HepG2 (cell line): Measurements from ENCODE around the gene MAN1A2. TPM values are rescaled to one million over a fixed set of nuclear protein-coding genes. Genes with fewer than 3 reads are reported as not detected.

Experiments
- HNF4G ChIP-seq, 2 experiments: sonication (generic) in 1 of 2; formaldehyde crosslinking in 1 of 2; IDR thresholded peaks; 2 replicates each; pipeline versions ENCODE4 v1.4.0 to v1.6.1; 2011 to 2020; ENCODE audit warnings: borderline replicate concordance in 2 of 2, low read depth in 2 of 2, mild to moderate bottlenecking in 2 of 2, low read length in 1 of 2, missing genetic modification reagents in 1 of 2, moderate library complexity in 1 of 2
- HNRNPL ChIP-seq: fragments of 200-400 bp; formaldehyde crosslinking; IDR thresholded peaks from 2 replicates; pipeline ENCODE4 v1.6.1; 2017; ENCODE audit warnings: mild to moderate bottlenecking, low read depth, low read length
- HOXA3 ChIP-seq: sonication (generic); formaldehyde crosslinking; IDR thresholded peaks from 2 replicates; pipeline ENCODE4 v1.5.0; 2020; ENCODE audit warnings: missing genetic modification reagents
- NFATC3 ChIP-seq: sonication (generic); formaldehyde crosslinking; IDR thresholded peaks from 2 replicates; pipeline ENCODE4 v1.5.1; 2020; ENCODE audit warnings: mild to moderate bottlenecking, missing genetic modification reagents
- NR3C1 ChIP-seq: sonication (generic); formaldehyde crosslinking; IDR thresholded peaks from 2 replicates; pipeline ENCODE4 v1.4.0; 2020; ENCODE audit warnings: missing genetic modification reagents
- SNAPC2 ChIP-seq: sonication (generic); formaldehyde crosslinking; IDR thresholded peaks from 2 replicates; pipeline ENCODE4 v1.8.1; 2022; ENCODE audit warnings: mild to moderate bottlenecking, missing genetic modification reagents
- ZNF230 ChIP-seq: sonication (generic); formaldehyde crosslinking; IDR thresholded peaks from 2 replicates; pipeline ENCODE4 v1.4.0; 2020; ENCODE audit warnings: mild to moderate bottlenecking, missing genetic modification reagents
- ZNF550 ChIP-seq: sonication (generic); formaldehyde crosslinking; IDR thresholded peaks from 2 replicates; pipeline ENCODE4 v1.4.0; 2020; ENCODE audit warnings: mild to moderate bottlenecking, missing genetic modification reagents, borderline replicate concordance
- ZNF567 ChIP-seq: sonication (generic); formaldehyde crosslinking; IDR thresholded peaks from 2 replicates; pipeline ENCODE4 v1.8.1; 2023; ENCODE audit warnings: mild to moderate bottlenecking, missing genetic modification reagents, borderline replicate concordance
- polyA plus RNA-seq, 8 experiments: library from polyadenylated mRNA; depleted of rRNA in 3 of 8; stranded (reverse) in 7 of 8; unstranded in 1 of 8; fragments of >200 nt; fragmentation: Illumina TruSeq in 4 of 8; extraction: Trizol in 4 of 8; gene quantifications; 2 replicates each; pipeline versions ENCODE4 v1.2.1 to v1.2.3, GENCODE V29; 2011 to 2016; ENCODE audit warnings: low read depth in 4 of 8, missing spikeins in 1 of 8, mixed read lengths in 1 of 8; ENCODE audit not compliant: insufficient read depth in 1 of 8
- total RNA-seq, 5 experiments: library from RNA; depleted of rRNA; stranded (reverse); fragments of >200 nt; fragmentation: Illumina TruSeq; extraction: Trizol; gene quantifications; 2 replicates each; pipeline ENCODE4 v1.2.3, GENCODE V29; 2016; ENCODE audit warnings: low read depth in 1 of 5
- TF ChIP-seq, protein P1 (sequence below), 2 experiments: sonication (generic) in 1 of 2; formaldehyde crosslinking in 1 of 2; IDR thresholded peaks; 2 replicates each; pipeline versions ENCODE4 v1.6.1 to v1.9.0; 2014 to 2022; ENCODE audit warnings: antibody characterized with exemption in 1 of 2, borderline replicate concordance in 1 of 2, inconsistent platforms in 1 of 2, low read depth in 1 of 2, missing genetic modification reagents in 1 of 2
- TF ChIP-seq, protein P2 (sequence below): sonication (generic); formaldehyde crosslinking; IDR thresholded peaks from 2 replicates; pipeline ENCODE4 v1.4.0; 2020; ENCODE audit warnings: missing genetic modification reagents
- TF ChIP-seq, protein P3 (sequence below): sonication (generic); formaldehyde crosslinking; IDR thresholded peaks from 2 replicates; pipeline ENCODE4 v1.5.1; 2020; ENCODE audit warnings: missing genetic modification reagents, mild to moderate bottlenecking, borderline replicate concordance
- TF ChIP-seq, protein P4 (sequence below): IDR thresholded peaks from 2 replicates; pipeline ENCODE4 v1.6.1; 2016; ENCODE audit warnings: missing compliant biosample characterization, missing genetic modification reagents, borderline replicate concordance

The MAN1A2 gene
- total and polyA plus RNA-seq, 2 of the 13 experiments (the other 11 are each of a cell fraction or from before 2014, with no cell fraction given), result 8.0 to 19.9 TPM

DNA sequence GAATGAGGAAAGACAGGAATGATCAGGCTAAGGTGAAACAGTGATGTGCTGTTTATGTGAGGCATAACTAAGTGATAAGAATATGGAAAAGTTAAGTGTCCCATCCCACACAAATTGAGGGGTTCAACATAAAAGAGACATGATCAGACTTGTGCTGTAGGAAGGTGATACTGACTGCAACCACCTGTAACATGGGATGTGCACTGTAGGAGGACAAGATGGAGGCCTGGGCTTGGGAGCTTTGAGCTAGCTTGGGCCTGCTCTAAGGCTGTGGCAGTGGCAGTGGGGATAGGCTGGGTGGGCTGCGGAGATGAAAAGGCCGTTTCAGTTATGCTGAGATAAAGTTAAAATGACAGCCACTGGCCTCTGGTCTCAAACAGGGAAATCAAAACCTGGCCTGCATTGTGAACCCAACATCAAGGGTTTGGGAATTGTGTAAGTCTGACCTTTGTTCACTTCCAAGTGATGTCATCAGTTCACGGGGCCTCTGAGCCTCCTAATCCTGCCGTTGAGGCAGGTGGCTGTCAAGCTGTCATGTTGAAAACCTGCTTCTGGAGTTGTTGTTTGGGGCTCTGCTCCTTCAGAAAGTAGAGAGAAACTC, 177.4 kb downstream of the MAN1A2 start (continued):
- TF ChIP-seq, protein P1, sequence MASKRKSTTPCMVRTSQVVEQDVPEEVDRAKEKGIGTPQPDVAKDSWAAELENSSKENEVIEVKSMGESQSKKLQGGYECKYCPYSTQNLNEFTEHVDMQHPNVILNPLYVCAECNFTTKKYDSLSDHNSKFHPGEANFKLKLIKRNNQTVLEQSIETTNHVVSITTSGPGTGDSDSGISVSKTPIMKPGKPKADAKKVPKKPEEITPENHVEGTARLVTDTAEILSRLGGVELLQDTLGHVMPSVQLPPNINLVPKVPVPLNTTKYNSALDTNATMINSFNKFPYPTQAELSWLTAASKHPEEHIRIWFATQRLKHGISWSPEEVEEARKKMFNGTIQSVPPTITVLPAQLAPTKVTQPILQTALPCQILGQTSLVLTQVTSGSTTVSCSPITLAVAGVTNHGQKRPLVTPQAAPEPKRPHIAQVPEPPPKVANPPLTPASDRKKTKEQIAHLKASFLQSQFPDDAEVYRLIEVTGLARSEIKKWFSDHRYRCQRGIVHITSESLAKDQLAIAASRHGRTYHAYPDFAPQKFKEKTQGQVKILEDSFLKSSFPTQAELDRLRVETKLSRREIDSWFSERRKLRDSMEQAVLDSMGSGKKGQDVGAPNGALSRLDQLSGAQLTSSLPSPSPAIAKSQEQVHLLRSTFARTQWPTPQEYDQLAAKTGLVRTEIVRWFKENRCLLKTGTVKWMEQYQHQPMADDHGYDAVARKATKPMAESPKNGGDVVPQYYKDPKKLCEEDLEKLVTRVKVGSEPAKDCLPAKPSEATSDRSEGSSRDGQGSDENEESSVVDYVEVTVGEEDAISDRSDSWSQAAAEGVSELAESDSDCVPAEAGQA (IDR thresholded peaks at IDR 0.05; ENCODE audit: low read depth), result no peak
- TF ChIP-seq, protein P1 (CRISPR knock-in tag; IDR thresholded peaks at IDR 0.05; ENCODE audit: borderline replicate concordance), result no peak
- TF ChIP-seq NFATC3 (no peak), ZNF550 (CRISPR knock-in tag) (no peak), SNAPC2 (CRISPR knock-in tag) (no peak), HOXA3 (peak; percentile 70), ZNF230 (CRISPR knock-in tag) (no peak), HNF4G (IDR thresholded peaks at IDR 0.05; ENCODE audit: borderline replicate concordance, low read depth, low read length) (peak; percentile 91), HNF4G (CRISPR knock-in tag; IDR thresholded peaks at IDR 0.05; ENCODE audit: borderline replicate concordance, low read depth) (peak; percentile 81), HNRNPL (no peak), ZNF567 (no peak), NR3C1 (no peak)
- TF ChIP-seq, protein P2, sequence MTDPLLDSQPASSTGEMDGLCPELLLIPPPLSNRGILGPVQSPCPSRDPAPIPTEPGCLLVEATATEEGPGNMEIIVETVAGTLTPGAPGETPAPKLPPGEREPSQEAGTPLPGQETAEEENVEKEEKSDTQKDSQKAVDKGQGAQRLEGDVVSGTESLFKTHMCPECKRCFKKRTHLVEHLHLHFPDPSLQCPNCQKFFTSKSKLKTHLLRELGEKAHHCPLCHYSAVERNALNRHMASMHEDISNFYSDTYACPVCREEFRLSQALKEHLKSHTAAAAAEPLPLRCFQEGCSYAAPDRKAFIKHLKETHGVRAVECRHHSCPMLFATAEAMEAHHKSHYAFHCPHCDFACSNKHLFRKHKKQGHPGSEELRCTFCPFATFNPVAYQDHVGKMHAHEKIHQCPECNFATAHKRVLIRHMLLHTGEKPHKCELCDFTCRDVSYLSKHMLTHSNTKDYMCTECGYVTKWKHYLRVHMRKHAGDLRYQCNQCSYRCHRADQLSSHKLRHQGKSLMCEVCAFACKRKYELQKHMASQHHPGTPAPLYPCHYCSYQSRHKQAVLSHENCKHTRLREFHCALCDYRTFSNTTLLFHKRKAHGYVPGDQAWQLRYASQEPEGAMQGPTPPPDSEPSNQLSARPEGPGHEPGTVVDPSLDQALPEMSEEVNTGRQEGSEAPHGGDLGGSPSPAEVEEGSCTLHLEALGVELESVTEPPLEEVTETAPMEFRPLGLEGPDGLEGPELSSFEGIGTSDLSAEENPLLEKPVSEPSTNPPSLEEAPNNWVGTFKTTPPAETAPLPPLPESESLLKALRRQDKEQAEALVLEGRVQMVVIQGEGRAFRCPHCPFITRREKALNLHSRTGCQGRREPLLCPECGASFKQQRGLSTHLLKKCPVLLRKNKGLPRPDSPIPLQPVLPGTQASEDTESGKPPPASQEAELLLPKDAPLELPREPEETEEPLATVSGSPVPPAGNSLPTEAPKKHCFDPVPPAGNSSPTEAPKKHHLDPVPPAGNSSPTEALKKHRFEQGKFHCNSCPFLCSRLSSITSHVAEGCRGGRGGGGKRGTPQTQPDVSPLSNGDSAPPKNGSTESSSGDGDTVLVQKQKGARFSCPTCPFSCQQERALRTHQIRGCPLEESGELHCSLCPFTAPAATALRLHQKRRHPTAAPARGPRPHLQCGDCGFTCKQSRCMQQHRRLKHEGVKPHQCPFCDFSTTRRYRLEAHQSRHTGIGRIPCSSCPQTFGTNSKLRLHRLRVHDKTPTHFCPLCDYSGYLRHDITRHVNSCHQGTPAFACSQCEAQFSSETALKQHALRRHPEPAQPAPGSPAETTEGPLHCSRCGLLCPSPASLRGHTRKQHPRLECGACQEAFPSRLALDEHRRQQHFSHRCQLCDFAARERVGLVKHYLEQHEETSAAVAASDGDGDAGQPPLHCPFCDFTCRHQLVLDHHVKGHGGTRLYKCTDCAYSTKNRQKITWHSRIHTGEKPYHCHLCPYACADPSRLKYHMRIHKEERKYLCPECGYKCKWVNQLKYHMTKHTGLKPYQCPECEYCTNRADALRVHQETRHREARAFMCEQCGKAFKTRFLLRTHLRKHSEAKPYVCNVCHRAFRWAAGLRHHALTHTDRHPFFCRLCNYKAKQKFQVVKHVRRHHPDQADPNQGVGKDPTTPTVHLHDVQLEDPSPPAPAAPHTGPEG (CRISPR knock-in tag), result no peak
- TF ChIP-seq, protein P3, sequence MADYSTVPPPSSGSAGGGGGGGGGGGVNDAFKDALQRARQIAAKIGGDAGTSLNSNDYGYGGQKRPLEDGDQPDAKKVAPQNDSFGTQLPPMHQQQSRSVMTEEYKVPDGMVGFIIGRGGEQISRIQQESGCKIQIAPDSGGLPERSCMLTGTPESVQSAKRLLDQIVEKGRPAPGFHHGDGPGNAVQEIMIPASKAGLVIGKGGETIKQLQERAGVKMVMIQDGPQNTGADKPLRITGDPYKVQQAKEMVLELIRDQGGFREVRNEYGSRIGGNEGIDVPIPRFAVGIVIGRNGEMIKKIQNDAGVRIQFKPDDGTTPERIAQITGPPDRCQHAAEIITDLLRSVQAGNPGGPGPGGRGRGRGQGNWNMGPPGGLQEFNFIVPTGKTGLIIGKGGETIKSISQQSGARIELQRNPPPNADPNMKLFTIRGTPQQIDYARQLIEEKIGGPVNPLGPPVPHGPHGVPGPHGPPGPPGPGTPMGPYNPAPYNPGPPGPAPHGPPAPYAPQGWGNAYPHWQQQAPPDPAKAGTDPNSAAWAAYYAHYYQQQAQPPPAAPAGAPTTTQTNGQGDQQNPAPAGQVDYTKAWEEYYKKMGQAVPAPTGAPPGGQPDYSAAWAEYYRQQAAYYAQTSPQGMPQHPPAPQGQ (CRISPR knock-in tag), result no peak
- TF ChIP-seq, protein P4, sequence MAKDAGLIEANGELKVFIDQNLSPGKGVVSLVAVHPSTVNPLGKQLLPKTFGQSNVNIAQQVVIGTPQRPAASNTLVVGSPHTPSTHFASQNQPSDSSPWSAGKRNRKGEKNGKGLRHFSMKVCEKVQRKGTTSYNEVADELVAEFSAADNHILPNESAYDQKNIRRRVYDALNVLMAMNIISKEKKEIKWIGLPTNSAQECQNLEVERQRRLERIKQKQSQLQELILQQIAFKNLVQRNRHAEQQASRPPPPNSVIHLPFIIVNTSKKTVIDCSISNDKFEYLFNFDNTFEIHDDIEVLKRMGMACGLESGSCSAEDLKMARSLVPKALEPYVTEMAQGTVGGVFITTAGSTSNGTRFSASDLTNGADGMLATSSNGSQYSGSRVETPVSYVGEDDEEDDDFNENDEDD (CRISPR knock-in tag), result no peak
